GM21717 (cell line): ENCODE results near the gene NPLOC4.

ENCODE experiments used
- ATAC-seq: cut with Tn5 transposase; IDR thresholded peaks from one replicate; pipeline ENCODE4 v1.9.1; 2021; ENCODE audit warnings: mild to moderate bottlenecking, moderate library complexity; ENCODE audit not compliant: unreplicated experiment

The NPLOC4 gene

DNA sequence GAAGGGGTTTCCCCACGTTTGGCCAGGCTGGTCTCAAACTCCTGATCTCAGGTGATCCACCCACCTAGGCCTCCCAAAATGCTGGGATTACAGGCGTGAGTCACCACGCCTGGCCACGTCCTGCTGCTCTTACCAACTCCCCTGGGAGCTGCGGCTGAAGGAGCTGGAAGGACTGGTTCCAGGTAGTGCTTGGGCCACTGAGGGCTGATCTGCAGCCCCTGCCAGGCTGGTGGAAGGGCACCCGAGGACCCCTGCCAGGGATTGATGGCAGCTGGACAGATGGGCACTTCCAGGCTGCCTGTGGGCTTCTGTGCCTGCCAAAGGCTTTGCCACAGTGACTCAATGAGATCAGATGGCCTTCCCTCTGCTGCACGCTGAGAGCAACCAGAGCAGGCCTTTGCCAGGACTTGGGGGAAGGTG lies 27.1 kb upstream of the NPLOC4 start:
- no peak for ATAC-seq

DNA sequence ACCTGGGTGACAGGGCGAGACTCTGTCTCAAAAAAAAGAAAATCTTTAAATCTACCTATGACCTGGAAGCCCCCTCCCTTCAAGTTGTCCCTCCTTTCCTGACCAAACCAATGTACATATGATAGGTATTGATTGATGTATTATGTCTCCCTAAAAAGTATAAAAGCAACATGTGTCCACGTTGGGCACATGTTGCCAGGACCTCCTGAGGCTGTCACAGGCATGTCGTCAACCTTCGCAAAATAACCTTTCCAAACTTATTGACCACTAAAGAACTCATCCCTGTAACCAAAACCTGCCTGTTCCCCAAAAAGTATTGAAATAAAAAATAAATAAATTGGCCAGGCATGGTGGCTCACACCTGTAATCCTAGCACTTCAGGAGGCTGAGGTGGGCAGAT lies 25.1 kb upstream of the NPLOC4 start:
- ATAC-seq, result no peak

DNA sequence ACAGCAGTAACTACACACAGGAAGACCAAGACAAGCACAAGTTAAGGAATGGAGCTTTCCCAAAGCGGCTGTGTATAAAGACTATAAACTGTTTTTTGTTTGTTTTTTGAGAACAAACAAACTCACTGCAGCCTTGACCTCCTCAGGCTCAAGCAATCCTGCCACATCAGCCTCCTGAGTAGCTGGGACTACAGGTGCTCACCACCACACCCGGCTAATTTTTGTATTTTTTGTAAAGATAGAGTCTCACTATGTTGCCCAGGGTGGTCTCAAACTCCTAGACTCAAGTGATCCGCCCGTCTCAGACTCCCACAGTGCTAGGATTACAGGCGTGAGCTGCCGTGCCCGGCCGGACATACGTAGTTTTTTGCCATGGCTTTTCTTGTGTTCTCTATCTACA lies 23.5 kb upstream of the NPLOC4 start:
- ATAC-seq, result no peak

- no peak for ATAC-seq
Measured at GRCh38 chr17:81659038-81659437, 22.1 kb upstream of the NPLOC4 start.

- no peak for ATAC-seq
Measured at GRCh38 chr17:81656835-81657234, 19.9 kb upstream of the NPLOC4 start.

GRCh38 chr17:81656118-81656743 lies 19.3 kb upstream of the NPLOC4 start, which contains the start of gene PDE6G:
Gene PDE6G, minus strand, starts transcription at chr17:81656542. Its CDS starts 3,237 bp downstream, at chr17:81653305.
- no peak for ATAC-seq

DNA sequence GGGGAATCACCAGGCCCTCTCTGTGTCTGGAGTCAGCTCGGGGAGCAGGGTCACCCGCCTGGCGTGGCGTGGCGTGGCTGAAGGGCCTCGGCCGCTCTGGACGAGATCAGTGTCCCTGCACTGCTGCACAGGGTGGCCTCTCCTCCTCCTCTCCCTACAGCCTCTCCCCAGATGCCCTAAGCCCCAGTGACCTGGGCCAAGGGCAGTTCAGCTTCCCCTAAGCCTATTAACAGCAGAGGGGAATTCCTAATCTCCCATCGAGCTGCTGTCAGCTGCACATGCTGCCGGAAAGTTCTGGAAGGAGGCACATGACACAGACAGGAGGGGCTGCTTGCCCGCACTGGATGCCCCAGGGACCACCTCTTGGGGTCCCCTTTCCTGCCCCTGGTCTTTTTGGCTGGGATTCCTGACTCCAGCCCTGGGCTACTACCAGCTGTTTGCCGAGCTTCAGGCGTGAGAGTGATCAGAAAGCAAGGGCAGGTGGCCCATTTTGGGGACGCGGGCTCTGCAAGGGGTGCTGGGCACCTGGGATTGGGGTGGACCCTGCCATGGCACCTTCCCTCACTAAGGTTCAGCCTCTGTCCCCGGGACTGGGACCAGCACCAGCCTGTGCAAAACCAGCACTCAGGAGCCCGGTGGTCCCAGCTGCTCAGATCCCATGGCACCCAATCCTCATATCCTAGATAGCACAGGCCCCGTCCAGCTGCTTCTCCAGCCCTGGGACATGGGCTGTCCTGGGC lies 18.6 kb upstream of the NPLOC4 start:
- ATAC-seq, result no peak

DNA sequence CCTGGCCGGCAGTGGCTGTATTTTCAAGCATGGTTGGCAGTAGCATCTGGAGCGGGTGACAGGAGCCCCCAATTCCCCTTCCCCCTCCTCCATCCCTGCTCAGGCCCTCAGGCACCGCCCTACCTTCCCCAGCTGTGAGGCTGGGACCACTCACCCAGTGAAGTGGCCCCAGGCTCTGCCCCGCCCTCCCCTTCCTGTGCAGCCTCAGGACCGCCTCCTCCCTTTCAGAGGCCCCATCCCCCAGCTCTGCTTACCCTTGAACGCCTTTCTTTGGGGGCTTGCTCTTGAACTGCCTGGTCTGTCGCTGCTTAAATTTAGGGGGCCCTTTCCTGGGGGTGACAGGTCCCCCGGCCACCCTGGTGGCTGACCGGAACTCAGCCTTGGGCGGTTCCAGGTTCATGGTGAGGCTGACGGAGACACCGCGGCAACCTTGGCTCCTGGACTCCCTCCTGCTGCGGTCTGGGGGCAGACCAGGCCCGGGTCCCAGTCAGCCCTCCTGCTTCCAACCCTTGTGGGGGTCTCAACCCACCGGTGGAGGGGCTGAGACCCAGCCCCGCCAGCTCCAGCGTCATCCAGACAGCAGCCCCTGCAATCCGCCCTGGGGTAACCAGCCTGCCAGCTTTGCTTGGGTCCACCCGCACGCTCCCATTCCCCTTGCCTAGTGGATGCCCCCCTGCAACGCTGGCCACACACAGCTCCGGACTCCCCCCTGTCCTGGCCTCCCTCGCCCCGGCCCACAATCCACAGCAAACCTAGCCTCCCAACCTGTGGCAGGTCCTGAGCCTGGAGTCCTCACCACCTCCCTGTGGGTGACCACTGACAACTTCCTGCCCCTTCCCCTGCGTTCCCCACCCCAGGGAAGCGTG lies 16.2 kb upstream of the NPLOC4 start:
- ATAC-seq, result no peak

DNA sequence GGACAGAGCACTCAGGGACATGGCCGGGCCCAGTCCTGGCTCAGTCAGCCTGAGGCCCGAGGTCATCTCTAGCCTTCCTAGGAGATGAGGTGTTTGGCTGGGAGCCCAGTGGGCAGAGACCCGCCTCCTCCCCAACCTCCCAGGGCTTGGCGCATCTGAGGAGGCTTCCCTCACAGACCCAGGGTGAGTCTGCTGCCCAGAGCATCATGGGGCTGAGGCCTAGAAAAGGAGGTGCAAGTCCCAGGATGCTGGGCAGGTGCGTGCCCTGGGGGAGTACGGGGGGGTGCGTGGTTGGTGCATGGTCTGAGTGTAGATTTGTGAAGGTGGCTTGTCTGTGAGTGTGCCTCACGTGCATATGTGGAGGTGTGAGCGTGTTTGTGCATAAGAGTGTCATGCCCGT lies 14.8 kb upstream of the NPLOC4 start:
- ATAC-seq, result no peak

DNA sequence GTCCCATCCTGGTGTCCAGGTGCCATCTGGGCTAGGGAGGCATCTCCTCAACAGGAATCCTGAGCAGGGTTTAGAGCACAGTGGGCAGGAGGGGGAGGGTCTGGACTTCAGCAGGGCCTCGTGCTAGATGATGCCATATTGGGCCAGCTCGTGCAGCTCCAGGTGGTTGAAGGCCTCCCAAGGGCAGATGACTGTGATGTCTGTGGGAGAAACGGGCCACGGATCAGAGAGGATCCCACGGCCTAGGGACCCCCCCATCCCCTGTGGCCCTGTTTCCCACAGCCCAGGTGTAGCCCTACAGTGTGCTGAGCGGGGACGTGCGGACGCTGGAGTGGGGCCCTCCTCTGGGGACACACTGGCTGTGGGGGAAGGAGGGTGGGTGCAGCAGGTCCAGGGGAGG lies 14.0 kb upstream of the NPLOC4 start:
- ATAC-seq, result no peak

GRCh38 chr17:81648707-81649085 lies 11.8 kb upstream of the NPLOC4 start:
- no peak for ATAC-seq

DNA sequence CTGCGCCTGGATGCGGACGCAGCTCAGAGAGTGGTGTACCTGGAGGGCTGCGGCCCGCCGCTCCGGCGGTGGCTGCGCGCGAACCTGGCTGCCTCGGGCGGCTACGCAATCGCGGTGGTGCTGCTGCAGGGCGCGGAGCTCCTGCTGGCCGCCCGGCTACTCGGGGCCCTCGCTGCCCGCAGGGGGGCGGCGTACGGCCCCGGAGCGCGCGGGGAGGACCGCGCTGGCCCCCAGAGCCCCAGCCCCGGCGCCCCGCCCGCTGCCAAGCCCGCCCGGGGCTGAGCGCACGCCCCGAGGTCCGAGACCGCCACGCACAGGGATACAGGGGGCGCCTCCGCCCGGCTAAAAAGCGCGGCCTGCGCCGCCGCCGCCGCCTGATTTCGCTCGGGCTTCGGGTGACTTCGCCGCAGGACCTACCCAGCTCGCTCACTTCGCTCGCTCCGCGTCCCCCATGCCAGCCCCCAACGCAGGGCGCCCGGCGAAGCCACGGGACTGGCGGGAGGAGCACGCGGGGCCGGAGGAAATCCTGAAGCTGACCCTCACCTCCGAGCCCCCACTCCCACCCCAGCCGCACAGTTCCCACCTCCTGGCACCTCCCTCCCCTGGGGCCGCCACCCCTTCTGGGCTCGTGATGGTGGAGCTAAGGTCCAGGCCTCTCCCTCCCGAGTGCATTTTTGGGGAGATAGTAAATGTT lies 11.2 kb upstream of the NPLOC4 start:
- ATAC-seq, result no peak

DNA sequence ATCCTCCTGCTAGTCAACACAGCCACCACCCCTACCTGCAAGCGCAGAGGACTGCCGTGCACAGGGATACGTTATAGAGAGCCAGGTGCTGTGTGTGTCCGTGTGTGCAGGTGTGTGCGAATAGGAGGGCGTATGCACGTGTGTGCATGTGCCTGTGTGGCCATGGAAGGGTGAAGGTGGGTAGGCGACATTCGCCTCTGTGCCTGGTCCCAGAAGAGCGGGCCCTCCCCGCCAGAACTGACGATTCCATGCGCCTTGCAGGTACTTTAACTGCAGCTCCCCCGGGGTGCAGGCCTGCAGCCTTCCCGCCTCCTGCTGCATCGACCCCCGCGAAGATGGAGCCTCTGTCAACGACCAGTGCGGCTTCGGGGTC lies 10.7 kb upstream of the NPLOC4 start:
- ATAC-seq, result no peak

GRCh38 chr17:81646869-81647600 lies 10.1 kb upstream of the NPLOC4 start:
- ATAC-seq, result no peak

GRCh38 chr17:81644976-81645952 lies 8.4 kb upstream of the NPLOC4 start:
- no peak for ATAC-seq

GRCh38 chr17:81644496-81644895 lies 7.6 kb upstream of the NPLOC4 start:
- no peak for ATAC-seq

DNA sequence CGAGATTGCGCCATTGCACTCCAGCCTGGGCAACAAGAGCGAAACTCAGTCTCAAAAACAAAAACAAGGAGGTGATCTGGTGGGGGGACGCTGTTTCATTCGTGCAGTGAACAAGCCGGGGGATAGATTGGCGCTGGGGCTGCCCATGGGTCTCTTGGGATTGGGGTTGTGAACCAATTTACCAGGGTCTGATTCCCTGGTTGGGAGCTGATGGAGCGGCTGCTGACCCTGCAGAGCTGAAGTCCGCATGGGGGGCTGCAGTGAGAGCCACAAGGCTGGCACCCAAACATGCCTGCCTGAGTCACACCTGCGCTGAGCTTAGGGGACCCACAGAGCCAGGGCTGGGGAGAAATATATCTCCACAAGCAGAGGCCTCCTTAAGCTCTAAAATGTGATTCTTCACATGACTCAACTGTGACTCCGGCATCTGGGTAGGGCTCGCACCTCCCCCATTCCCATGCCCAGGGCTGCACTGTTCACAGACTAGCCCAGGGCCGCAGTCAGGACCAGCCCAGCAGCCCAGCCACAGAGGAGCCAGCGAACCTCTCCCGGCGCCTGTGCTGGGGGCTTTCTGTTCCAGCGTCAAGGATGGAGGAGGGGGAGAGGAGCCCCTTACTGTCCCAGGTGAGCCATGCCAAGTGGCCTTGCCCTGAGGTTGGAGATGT lies 5.0 kb upstream of the NPLOC4 start:
- no peak for ATAC-seq

GRCh38 chr17:81640011-81640410 lies 3.1 kb upstream of the NPLOC4 start:
- no peak for ATAC-seq

- ATAC-seq, result no peak
Measured at GRCh38 chr17:81638683-81639082, 1.8 kb upstream of the NPLOC4 start.
